ENCODE measurements around the gene MAPKBP1.

The MAPKBP1 gene

GRCh38 chr15:41773332-41773728 lies 954 bp upstream of the MAPKBP1 start:
- peak in 1 of 2 experiments; percentile 7 for DNase-seq (ENCODE audit: low read depth in 1 of 2, low spot score in 1 of 2)
- H3K27me3 ChIP-seq (ENCODE audit: insufficient read depth, poor library complexity, severe bottlenecking) = no peaks in the 10 kb centered on the region
- peak overlapping the region; percentile 41 for H3K4me3 ChIP-seq (replicated peaks; ENCODE audit: insufficient read depth, low read length)
- H3K27ac ChIP-seq (replicated peaks) = peak overlapping the region; percentile 65
- TF ChIP-seq, protein P1, sequence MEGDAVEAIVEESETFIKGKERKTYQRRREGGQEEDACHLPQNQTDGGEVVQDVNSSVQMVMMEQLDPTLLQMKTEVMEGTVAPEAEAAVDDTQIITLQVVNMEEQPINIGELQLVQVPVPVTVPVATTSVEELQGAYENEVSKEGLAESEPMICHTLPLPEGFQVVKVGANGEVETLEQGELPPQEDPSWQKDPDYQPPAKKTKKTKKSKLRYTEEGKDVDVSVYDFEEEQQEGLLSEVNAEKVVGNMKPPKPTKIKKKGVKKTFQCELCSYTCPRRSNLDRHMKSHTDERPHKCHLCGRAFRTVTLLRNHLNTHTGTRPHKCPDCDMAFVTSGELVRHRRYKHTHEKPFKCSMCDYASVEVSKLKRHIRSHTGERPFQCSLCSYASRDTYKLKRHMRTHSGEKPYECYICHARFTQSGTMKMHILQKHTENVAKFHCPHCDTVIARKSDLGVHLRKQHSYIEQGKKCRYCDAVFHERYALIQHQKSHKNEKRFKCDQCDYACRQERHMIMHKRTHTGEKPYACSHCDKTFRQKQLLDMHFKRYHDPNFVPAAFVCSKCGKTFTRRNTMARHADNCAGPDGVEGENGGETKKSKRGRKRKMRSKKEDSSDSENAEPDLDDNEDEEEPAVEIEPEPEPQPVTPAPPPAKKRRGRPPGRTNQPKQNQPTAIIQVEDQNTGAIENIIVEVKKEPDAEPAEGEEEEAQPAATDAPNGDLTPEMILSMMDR (IDR thresholded peaks at IDR 0.05; ENCODE audit: insufficient read depth, low read length) = no peak
- TF ChIP-seq POLR2AphosphoS5 (IDR thresholded peaks at IDR 0.05; ENCODE audit: low read depth) = no peak
- TF ChIP-seq GABPA (IDR thresholded peaks at IDR 0.05; ENCODE audit: low read depth) = no peak
- TF ChIP-seq SPI1 (IDR thresholded peaks at IDR 0.05; ENCODE audit: borderline replicate concordance, low read depth) = no peak
- TF ChIP-seq REST (IDR thresholded peaks at IDR 0.05; ENCODE audit: insufficient replicate concordance, low read depth) = no peak

GRCh38 chr15:41773729-41774061 lies 589 bp upstream of the MAPKBP1 start:
- H3K4me3 ChIP-seq (replicated peaks; ENCODE audit: insufficient read depth, low read length) = peak overlapping the region; percentile 41
- no peaks in the 10 kb centered on the region for H3K27me3 ChIP-seq (ENCODE audit: insufficient read depth, poor library complexity, severe bottlenecking)
- H3K27ac ChIP-seq (replicated peaks) = peak overlapping the region; percentile 65
- DNase-seq (ENCODE audit: low read depth in 1 of 2, low spot score in 1 of 2) = no peak
- TF ChIP-seq POLR2AphosphoS5 (IDR thresholded peaks at IDR 0.05; ENCODE audit: low read depth) (no peak), REST (IDR thresholded peaks at IDR 0.05; ENCODE audit: insufficient replicate concordance, low read depth) (no peak), SPI1 (IDR thresholded peaks at IDR 0.05; ENCODE audit: borderline replicate concordance, low read depth) (no peak), GABPA (IDR thresholded peaks at IDR 0.05; ENCODE audit: low read depth) (no peak)
- TF ChIP-seq, protein P1 (IDR thresholded peaks at IDR 0.05; ENCODE audit: insufficient read depth, low read length) = no peak

DNA sequence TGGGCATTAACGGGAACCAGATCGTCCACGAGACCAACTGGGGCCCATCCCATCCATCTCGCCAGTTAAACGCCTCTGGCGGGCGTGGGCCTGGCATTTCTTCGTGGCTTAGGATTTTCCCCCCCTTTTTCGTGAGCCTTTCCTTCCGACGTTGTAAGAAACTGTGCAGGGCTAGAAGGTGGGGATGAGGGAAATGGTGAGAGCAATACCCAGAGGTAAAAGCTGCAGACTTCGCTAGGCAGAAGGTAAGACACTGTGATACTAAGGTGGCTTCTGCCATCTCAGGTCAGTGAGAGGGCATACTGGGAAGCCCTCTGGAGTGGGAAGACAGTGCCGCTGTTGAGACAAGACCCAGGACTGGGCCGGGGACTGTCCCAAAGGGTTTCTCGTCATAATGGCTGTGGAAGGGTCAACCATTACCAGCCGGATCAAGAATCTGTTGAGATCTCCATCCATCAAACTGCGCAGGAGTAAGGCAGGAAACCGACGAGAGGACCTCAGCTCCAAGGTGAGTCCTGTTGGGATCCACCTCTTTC lies 666 bp downstream of the MAPKBP1 start:
- peak in 1 of 2 experiments; percentile 4 for DNase-seq (ENCODE audit: low read depth in 1 of 2, low spot score in 1 of 2)
- Histone ChIP-seq H3K27me3 (ENCODE audit: insufficient read depth, poor library complexity, severe bottlenecking) (no peaks in the 10 kb centered on the region), H3K4me3 (replicated peaks; ENCODE audit: insufficient read depth, low read length) (peak overlapping the region; percentile 94), H3K27ac (replicated peaks) (peak overlapping the region; percentile 65)
- TF ChIP-seq REST (IDR thresholded peaks at IDR 0.05; ENCODE audit: insufficient replicate concordance, low read depth) = no peak
- TF ChIP-seq, protein P1 (IDR thresholded peaks at IDR 0.05; ENCODE audit: insufficient read depth, low read length) = no peak
- TF ChIP-seq SPI1 (IDR thresholded peaks at IDR 0.05; ENCODE audit: borderline replicate concordance, low read depth) = no peak
- no peak for TF ChIP-seq GABPA (IDR thresholded peaks at IDR 0.05; ENCODE audit: low read depth)
- TF ChIP-seq POLR2AphosphoS5 (IDR thresholded peaks at IDR 0.05; ENCODE audit: low read depth) = no peak
